ENCODE results near the gene PSMD1.
"Not testable (repeated sequence)": the region's sequence is repeated elsewhere in the genome, so short reads cannot be mapped to it uniquely, and the experiment has no call there.

The PSMD1 gene

DNA sequence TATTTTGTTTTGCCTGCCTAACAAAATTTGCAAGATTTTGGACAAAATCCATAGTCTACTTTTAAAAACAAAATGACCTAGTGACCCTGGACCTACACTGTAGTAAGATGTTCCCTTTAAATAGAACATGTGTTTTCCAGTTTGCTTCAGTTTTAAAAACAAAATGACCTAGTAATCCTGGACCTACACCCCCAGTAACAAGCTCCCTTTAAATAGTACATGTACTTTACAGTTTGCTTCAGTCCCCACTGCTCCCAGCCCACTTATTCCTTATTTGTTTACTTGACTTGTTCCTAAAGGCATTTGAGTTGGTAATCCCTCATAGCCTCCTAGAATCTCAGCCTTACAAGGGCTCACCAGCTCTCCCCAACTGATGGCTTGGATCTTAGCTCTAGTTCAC is 102.6 kb downstream of the PSMD1 start:
- DNase-seq (ENCODE audit: low spot score), result no peak

DNA sequence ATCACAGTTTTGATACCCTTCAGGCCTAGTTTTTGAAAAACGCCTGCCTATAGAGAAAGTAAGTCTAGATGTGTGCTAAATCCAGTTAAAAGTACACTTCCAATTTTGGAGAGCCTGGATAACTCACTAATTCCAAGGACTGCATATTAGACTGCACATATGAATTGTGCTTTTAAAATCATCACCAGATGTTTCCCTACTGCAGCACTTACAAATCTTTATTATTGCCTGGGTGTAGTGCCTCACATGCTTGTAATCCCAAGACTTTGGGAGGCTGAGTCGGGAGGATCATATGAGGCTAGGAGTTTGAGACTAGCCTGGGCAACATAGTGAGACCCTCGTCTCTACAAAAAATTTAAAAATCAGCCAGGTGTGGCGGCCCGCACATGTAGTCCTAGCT is 104.0 kb downstream of the PSMD1 start:
- DNase-seq (ENCODE audit: low spot score), result no peak

DNA sequence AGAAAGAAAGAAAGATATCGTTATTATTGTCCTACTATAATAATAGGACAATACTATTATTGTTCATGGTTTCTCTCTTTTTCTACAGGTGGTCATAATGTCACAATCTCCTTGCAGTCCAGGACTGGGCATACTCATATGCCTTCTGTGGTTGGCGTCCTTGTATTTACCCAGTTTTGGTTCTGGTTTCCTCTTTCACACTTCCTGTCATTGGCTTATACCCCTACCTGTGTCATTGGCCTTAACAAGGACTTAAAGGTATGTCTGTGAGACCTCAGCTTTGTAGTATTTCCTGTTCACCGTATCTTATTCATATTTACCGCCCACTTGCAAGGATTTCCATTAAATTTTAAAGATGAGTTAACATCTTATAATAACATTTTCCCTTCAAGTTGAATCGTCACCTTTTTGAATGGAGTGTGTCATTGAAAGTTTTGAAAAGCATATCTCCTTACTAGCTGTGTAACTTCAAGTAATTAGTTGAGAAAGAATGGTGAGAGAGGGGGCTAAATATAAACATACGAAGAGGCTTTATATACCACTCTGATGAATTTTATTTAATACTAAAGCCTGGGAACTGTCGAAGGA is 104.7 kb downstream of the PSMD1 start:
- no peak for DNase-seq (ENCODE audit: low spot score)

DNA sequence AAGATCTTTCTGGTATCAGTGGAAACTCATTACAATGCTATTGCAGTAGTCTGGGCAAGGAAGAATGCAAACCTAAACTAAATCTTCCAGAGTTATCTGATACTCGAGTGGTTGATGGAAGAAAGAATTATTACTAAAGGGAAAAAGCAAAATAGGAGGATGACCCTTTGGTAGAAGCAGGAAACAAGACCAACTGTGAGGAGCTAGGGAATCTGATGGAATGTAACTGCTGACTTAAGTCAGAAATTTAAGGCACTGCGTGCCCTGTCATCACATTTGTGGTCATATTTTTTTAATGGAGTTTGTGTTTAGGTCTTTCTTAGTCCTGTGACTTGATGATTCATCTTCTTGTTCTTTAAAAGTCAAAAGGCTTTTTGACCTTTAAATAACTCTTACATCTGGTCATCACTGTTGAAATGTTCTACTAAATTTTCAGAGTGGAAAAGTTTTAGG is 105.2 kb downstream of the PSMD1 start:
- DNase-seq (ENCODE audit: low spot score), result no peak

DNA sequence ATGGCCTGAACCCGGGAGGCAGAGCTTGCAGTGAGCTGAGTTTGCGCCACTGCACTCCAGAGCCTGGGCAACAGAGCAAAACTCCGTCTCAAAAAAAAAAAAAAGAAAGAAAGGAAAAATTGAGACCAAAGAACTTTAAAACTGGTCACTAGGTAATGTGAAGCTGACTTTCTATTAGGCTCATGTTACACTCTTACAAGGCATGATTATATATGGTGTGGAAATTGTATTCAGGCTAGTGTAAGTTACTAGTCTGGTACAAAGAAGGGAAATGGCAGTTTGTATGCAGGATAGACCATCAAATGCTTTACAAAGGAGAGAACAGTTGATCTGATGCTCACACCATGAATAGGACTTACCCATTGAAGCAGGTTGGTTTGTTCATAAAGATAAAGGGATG is 106.3 kb downstream of the PSMD1 start:
- DNase-seq (ENCODE audit: low spot score), result no peak

DNA sequence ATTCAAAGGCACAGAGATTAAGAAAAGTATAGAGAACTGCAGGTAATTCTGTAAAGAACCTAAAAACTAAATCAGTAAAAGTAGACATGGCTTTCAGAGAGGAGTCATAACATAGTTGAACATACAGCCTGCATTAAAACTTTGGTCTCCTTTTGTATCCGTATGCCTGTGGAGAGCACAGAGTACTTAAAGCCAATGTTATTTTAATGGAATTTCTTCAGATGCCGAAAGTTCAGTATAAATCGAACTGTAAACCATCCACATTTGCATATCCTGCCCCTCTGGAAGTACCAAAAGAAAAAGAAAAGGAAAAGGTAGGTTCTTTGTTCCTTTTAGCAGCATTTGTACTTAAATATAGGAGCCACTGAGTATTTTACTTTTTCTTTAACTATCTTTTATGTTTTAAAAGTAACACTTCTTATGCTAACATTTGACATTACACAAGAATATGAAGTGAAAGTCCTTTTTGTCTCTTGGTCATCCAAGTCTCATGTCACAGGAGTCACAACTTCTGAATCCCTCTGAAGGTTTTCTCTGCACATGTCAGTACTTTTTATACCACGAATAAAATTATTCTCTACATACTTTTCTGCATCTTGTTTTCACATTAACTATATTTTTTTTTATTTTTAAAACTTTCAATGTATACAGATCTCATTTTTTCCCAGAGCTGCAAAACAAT is 106.9 kb downstream of the PSMD1 start:
- no peak for DNase-seq (ENCODE audit: low spot score)

DNA sequence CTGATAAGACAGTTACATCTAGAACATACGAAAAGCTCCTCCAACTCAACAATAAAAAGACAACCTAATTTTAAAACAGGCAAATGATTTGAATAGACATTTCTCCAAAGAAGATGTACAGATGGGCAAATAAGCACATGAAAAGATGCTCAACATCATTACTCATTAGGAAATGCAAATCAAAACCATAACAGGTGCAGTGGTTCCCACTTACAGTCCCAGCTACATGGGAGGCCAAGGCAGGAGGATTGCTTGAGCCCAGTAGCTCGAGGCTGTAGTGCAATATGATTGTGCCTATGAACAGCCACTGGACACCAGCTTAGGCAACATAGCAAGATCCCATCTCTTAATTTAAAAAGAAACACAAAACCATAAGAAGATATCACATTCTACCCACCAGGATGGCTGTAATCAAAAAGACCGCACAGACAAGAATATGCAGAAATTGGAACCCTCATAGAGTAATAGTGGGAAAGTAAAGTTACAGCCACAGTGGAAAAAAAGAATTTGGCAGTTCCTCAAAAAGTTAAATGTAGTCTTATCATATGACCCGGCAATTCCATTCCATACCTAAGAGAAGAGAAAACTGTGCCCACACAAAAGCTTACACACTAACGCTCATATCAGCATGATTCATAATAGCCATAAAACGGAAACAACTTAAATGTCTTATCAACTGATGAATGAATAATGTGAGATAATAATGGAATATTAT is 111.2 kb downstream of the PSMD1 start:
- no peak for DNase-seq (ENCODE audit: low spot score)

DNA sequence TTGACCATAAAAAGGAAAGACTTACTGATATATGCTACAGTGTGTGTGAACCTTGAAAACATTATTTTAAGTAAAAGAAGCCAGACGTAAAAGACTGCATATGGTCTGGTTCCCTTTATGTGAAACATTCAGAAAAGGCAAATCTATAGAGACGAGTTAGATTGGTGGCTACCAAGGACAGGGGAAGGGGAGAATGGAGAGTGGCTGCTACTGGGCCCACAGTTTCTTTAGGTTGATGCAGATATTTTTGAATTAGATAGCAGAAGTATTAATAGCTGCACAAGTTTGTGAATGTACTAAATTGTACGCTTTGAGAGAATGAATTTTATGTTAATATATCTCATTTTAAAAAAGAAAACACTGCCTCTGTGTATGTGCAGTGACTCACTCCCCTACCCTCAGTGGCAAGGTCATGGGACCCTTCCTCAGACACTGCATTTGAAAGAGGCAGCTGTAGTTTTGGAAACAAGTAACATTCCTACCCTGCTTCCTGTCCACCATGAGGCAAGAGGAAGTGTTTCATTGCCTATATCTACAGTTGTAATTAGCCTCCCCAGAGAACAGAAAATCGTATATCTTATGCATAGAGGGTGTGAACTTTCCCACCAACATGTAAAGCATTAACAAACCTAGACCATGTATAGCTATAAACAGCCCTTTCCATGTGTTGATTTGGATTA is 111.9 kb downstream of the PSMD1 start:
- no peak for DNase-seq (ENCODE audit: low spot score)

DNA sequence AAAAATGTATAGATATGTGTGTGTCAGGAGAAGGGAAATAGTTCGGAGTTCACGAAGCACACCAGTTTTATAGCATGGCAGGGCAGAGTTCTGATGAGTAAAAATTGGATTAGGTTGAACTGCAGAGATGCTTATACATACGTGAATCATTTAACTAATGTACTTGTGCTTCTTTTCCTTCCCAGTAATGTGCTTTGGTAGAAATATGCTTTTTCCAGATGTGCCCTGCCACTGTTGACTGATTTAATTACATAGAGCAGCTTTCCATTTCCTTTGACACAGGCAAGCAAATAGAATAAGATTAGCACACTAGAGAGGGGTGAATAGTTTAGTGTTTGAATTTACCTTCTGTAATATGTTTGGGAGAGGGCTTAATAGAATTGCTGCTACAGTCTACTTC is 112.8 kb downstream of the PSMD1 start:
- no peak for DNase-seq (ENCODE audit: low spot score)

DNA sequence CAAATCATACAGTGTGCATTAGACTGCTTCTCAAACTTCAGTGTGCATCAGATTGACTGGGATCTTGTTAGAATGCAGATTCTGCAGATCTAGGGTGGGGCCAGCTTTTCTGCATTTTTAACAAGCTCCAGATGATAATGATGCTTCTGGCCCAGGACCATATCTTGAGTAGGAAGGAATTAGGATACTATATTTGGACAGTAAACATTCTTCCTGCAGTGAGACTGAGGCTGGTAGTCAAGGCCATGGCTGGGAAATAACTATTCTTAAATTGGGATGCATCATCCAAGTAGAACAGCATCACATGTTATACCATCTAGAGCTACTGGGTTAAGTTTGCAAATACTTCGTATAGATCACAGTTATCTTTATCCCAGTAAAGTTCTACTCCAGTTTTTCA is 113.4 kb downstream of the PSMD1 start:
- DNase-seq (ENCODE audit: low spot score), result no peak

DNA sequence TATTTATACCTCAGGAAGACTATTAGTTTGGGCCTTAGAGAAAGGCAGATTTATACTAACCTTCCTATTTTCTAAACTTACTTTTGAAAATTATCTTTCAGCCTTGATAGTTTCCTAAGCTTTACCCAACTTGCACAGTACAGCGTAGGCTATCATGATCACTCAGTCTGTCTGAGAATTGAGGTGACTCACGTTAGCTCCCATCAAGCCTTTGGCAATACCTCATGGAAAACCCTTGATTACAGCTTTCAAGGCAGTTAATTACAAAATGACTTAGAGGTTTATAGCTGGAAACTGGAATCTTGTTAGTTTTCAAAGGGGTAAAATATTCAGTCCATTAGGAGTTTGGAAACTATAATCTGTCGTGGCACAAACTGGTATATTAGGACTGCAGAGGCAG is 115.4 kb downstream of the PSMD1 start:
- DNase-seq (ENCODE audit: low spot score), result peak; percentile 32

DNA sequence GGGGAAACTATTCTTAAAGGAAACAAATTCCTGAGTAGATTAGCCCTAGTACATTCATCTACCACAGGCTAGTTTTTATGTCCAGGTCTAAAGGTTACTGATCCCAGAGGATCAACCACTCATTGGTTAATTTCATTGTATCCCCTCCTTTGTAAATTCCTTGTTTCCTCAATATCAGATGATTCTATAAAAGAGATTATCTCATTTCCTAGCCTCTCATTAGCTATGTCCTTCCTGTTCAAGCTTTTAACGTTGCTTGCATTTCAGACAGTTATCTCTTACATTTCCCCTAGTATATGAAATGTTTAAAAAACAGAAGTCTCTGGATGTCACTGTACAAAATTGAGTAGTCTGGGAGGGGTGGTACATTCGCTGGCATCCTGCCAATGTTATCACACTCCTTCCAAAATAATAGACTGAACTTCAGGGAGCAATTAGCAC is 117.6 kb downstream of the PSMD1 start:
- no peak for DNase-seq (ENCODE audit: low spot score)

DNA sequence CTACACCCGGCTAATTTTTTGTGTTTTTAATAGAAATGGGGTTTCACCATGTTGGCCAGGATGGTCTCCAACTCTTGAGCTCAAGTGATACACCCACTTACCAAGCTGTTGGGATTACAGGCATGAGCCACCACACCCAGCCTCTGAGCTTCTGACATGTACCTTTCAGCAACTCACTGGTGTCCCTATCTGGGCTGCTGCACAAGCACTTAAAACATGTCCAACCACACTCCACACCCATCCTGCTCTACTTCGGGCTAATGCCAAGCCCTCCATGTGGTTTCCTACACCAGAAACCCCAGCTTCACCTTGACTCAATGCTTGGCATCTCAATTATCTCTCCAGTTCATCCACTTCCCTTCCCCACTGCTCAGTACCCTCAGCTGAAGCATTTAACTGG is 119.4 kb downstream of the PSMD1 start:
- no peak for DNase-seq (ENCODE audit: low spot score)

DNA sequence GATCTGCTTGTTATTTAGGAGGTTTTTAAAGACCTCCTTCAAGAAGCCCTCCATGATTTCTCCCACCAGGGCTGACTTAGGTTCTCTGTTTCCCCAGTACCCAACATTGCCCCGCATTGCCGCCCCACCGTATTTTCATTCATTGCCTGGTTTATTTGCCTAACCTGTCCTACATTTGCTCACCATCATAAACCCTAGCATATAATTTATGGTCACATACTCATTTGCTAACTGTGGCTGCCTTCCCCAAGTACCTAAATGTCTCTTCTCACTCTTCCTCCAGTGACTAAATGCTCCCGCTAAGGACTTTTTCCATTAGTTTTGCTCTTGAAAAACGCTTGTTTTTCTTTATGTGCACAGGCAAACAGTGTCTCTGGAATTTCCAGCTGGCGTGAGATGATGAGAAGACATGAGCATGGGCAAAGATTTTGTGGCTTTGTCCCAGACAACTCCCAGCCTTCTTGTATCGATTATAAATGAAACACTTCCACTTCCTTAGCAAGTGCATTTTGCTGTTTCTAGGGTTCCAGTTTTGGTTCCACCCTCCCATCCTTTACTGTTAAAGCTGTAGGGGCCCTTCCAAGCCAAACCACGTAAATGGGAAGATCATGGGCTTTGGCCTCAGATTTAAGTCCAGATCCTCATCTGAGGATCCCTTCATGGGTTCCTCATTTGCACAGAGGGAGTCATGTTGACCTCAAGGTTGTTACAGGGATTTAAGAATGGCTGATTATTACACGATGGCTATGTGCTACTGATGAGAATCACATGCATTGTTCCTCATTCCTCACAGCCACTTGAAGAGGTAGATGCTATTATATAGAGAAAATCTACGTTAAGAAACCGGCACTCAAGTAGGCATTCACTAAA is 120.7 kb downstream of the PSMD1 start:
- no peak for DNase-seq (ENCODE audit: low spot score)

DNA sequence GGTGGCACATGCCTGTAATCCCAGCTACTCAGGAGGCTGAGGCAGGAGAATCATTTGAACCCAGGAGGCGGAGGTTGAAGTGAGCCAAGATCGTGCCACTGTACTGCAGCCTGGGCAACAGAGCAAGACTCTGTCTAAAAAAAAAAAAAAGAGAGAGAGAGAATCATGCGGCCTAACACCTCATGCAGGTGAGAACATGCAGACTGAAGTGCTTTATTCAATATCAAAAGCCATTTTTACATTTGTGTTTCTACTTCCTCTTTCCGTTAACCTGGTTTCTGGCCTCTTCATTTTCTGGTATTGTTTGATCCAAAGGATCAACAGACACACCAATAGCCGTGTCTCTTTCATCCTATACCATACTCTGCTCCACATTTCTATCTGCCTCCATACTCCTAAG is 122.1 kb downstream of the PSMD1 start:
- not testable (repeated sequence) for DNase-seq (ENCODE audit: low spot score)

DNA sequence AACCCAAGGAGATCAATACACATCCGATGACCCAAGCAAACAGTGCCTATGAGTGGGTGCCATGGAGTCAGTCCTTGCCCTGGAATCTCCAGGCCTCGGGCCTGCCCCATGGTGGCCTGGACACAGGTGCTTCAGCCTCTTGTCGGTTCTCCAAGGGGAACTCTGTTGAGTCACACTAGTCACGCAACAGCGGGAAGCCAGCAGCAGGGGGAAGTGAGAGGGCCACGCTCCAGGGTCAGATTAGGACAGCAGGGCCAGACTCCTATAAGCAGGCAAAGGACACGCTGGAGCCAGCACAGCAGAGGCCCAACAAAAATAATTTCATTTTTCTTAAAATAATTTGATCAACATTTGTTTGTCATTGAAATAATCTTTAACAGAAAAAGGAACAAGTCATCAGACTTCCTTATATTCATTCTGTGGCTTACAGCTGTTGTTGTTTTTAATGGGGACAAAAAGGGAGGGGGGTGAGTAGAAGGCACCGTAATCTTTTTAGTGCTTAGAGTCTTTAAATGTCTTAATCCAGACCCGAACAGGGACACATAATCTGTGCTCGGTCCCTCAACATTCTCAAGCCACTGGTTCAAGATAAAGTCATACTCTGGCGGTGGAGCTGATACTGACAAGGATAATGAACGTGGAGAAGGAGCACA is 125.3 kb downstream of the PSMD1 start:
- no peak for DNase-seq (ENCODE audit: low spot score)

DNA sequence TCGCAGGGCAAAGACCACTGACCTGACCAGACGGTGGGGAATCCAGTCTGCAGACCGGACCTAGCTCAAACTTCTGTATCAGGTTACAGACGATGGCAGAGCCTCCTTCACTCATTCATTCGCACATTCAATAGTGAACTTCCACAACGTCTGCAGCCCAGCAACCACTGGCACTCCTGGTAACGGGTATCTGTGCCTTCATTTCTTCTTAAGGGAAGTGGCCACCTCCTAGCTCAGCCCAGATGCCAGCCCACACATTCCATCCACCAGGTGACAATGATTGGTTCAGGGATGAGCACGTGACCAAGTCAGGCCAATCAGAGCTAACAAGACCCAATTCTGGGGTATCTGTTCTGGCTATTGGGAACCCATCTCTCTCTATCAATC is 125.8 kb downstream of the PSMD1 start:
- DNase-seq (ENCODE audit: low spot score), result no peak

DNA sequence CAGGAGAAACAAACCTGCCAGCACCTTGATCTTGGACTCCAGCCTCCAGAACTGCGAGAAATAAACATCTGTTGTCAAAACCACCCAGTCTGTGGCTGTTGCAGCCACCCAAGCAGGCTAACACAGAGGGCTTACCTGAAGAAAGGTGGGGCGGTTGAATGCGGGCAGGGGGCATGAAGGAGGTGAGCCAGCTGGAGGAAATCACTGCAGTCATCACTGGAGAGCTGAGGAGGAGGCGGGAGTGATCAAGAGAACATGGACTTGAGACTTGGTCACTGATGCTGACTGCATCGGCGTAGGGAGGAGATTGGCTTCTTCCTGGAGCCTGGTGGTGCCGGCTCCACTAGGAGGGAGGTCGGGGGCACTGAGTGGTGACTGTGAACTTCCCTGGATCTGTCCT is 127.2 kb downstream of the PSMD1 start:
- DNase-seq (ENCODE audit: low spot score), result no peak

DNA sequence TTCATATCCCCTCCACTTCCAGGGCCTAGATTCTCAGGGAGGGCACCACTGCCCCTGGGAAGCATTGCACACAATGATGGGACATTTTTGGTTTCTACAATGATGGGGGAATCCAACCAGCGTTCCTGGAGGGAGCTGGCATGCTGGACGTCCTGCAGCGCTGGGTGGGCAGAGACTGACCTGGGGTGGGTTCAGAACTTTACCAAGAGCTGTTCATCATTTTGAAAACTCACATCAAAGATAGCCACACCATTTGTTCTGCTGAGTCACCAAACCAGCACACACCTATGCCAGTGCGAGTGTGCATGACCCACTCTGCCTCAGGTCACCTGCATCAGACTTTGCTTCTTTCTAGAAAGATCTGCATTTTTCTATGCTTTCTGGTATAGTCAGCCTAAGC is 127.7 kb downstream of the PSMD1 start:
- DNase-seq (ENCODE audit: low spot score), result no peak

DNA sequence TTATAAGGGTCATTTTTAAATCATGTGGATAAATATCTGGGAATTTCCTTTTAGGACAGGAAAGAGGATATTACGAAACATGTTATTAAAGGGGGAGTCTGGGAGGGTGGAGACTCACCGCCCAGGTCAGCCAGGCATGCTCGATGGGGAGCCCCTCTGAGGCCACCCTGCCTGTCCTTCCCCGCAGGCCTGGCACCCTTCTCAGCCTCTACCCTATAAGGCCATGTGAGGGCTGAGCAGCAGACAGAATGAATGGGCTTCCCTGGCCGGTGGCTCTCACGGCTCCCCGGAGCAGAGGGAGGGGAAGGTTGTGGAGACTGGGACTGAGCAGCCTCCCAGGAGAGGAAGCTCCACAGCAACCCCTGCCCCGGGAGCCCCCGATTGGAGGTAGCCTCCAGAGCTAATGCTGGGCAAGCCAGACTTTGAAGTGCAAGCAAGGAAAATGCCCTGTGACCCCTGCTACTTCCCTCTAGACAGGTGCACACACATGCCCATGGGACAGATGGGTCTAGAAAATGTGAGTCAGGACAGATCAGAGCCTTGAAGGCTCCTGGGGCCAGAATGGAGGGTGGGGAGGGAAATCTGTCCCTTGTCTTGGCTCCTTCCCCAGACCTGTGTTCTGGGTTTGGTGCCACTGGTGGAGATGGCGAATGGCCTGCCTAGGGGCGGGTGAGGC is 128.5 kb downstream of the PSMD1 start:
- no peak for DNase-seq (ENCODE audit: low spot score)

DNA sequence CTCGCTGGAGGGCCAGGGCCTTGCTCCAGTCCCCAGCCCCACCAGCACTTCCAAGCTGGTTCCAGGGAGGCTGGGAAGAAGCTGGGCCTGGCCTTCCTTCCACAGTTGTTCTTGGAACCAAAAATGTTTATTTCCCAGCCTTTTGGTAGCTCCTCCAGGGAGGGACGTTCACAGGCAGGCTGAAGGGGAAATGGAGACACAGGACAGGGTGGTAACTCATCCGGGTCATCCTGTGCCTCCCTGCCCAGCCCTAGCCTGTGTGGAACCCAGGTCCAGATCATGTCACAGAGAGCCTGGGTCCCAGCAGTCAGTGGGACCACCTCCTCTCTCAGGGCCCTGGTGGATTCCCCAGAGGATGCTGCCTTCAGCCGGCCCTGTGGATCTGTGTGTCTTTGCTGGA is 129.2 kb downstream of the PSMD1 start:
- DNase-seq (ENCODE audit: low spot score), result no peak

All from putamen (tissue), 1 donor.